HG03342 (cell line): ENCODE results near the gene TNIK.

ENCODE experiments used
- ATAC-seq: cut with Tn5 transposase; IDR thresholded peaks from one replicate; pipeline ENCODE4 v1.9.1; 2021; ENCODE audit warnings: mild to moderate bottlenecking, moderate library complexity; ENCODE audit not compliant: unreplicated experiment

Gene TNIK

GRCh38 chr3:171018156-171018935 is 441.9 kb downstream of the TNIK start:
- no peak for ATAC-seq

- no peak for ATAC-seq
Measured at GRCh38 chr3:171013822-171014748, 446.1 kb downstream of the TNIK start.

- ATAC-seq = no peak
Measured at GRCh38 chr3:171011873-171012336, 448.3 kb downstream of the TNIK start.
